Measurements from ENCODE around the gene PGGHG.
A peak's percentile ranks its signal among the peaks of the same experiment; 100 is the strongest.
"Not testable (repeated sequence)": the region's sequence is repeated elsewhere in the genome, so short reads cannot be mapped to it uniquely, and the experiment has no call there.

The PGGHG gene

DNA sequence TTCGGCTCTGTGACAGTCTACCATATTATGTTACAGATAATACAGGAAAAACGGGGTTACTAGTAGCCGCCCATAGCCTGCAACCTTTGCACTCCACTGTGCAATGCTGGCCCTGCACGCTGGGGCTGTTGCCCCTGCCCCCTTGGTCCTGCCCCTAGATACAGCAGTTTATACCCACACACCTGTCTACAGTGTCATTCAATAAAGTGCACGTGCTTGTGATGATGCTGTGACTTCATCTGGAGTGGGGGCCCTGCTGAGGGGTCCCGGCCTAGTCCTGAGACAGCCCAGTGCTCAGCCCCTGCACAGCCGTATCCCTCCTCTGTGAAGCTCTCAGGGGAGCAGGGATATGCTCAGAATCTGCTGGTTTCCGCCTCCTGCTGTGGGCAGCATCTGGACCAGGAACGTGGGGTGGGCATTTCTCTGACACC lies 26.1 kb downstream of the PGGHG start:
- Histone ChIP-seq H3K4me1 (ENCODE audit: control insufficient read depth, low read depth, low read length) (peaks cover 42% of the 10 kb centered on the region), H3K9ac (ENCODE audit: low read length) (peak overlapping the region; percentile 38)

DNA sequence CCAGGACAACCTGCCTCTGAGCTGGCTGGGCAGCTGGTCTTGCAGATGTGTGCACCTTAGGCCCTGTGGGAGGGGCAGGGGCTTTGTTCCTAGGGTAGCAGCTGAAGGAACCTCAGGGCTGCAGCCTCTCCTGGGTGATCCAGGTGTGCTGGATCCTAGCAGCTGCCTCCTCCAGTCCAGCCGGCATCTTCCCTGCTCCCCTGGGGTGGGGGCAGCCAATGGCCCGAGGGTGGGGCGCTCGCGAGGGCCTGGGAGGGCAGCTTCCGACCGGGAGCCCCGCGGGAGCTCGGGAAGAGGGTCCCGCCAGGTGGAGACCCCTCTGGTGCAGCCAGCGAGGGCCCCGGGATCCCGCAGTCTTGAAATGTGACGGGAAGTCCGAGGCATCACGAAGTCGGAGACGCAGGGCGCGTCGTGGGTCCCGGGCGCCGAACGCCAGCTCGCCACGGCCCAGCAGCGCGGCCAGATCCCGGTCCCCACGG lies 26.6 kb downstream of the PGGHG start:
- H3K9ac ChIP-seq (ENCODE audit: low read length) = peak overlapping the region; percentile 50
- H3K4me3 ChIP-seq (ENCODE audit: low read length) = peak overlapping the region; percentile 86

More for the DNA sequence above, 26.1 kb downstream of the PGGHG start:
- Histone ChIP-seq H3K27me3 (ENCODE audit: control insufficient read depth, insufficient read depth, low read length) (peaks cover 35% of the 10 kb centered on the region), H3K4me3 (ENCODE audit: low read length) (peak overlapping the region; percentile 86), H3K27ac (ENCODE audit: low read length) (no peak overlapping the region), H3K36me3 (ENCODE audit: control insufficient read depth, low read depth, low read length) (no peaks in the 10 kb centered on the region), H3K9me3 (ENCODE audit: control insufficient read depth, low read depth, low read length) (no peaks in the 10 kb centered on the region)

DNA sequence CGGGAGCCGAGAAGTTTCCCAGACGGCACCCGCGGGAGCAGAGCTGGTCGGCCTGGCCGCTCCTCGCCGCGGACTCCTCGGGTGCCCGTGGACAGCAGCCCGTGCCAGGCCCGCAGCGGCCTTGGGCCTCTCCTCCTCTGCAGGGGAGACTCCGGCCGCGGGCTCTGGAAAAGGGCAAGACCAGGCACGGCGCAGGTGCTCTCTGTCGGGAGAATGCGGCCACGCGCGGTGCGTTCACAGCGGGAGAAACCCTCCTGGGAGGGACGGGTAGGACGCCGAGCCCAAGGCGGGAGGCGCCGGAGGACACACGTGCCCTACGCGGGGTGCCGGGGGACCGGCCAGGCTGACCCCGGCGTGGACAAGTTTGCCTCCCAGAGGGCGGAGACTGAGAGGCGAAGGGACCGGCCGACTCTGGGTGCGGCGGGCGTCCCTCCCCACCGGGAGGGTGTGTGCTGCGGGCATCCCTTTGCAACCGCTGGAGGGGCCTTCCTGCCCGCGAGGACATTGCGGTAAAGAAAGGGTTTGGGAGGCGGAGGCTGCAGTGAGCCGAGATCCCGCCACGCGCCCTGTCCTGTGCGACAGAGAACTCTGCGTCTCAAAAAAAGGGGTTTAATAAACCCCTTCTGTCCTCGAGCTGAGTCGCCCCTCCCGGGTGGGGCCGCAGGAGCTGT lies 27.2 kb downstream of the PGGHG start:
- Histone ChIP-seq H3K27me3 (ENCODE audit: control insufficient read depth, insufficient read depth, low read length) (peaks cover 35% of the 10 kb centered on the region), H3K9ac (ENCODE audit: low read length) (peak overlapping the region; percentile 50), H3K4me3 (ENCODE audit: low read length) (peak overlapping the region; percentile 86), H3K36me3 (ENCODE audit: control insufficient read depth, low read depth, low read length) (no peaks in the 10 kb centered on the region), H3K4me1 (ENCODE audit: control insufficient read depth, low read depth, low read length) (peaks cover 45% of the 10 kb centered on the region), H3K9me3 (ENCODE audit: control insufficient read depth, low read depth, low read length) (no peaks in the 10 kb centered on the region), H3K27ac (ENCODE audit: low read length) (no peak overlapping the region)

More for the DNA sequence above, 26.6 kb downstream of the PGGHG start:
- H3K36me3 ChIP-seq (ENCODE audit: control insufficient read depth, low read depth, low read length) = no peaks in the 10 kb centered on the region
- H3K9me3 ChIP-seq (ENCODE audit: control insufficient read depth, low read depth, low read length) = no peaks in the 10 kb centered on the region
- peaks cover 42% of the 10 kb centered on the region for H3K4me1 ChIP-seq (ENCODE audit: control insufficient read depth, low read depth, low read length)
- H3K27me3 ChIP-seq (ENCODE audit: control insufficient read depth, insufficient read depth, low read length) = peaks cover 35% of the 10 kb centered on the region
- H3K27ac ChIP-seq (ENCODE audit: low read length) = no peak overlapping the region

DNA sequence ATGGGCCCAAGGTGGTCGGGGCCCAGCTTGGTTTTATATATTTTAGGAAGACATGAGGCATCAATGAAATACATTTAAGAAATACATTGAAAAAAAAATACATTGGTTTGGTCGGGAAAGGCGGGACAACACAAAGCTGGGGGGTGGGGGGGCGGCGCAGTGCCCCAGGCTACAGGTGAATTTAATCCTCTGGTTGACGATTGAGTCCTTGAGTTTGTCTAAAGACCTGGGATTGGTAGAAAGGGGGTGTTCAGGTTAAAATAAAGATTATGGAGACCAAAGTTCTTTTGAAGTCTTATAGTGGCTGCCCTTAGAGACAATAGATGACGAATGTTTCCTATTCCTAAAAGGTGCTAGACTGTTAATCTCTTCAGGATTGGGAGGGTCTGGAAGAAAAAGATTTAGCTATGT lies 28.0 kb downstream of the PGGHG start:
- Histone ChIP-seq H3K36me3 (ENCODE audit: control insufficient read depth, low read depth, low read length) (no peaks in the 10 kb centered on the region), H3K9me3 (ENCODE audit: control insufficient read depth, low read depth, low read length) (no peaks in the 10 kb centered on the region), H3K4me3 (ENCODE audit: low read length) (peak overlapping the region; percentile 86), H3K27me3 (ENCODE audit: control insufficient read depth, insufficient read depth, low read length) (peaks cover 32% of the 10 kb centered on the region), H3K9ac (ENCODE audit: low read length) (peak overlapping the region; percentile 50), H3K4me1 (ENCODE audit: control insufficient read depth, low read depth, low read length) (peaks cover 40% of the 10 kb centered on the region), H3K27ac (ENCODE audit: low read length) (no peak overlapping the region)

DNA sequence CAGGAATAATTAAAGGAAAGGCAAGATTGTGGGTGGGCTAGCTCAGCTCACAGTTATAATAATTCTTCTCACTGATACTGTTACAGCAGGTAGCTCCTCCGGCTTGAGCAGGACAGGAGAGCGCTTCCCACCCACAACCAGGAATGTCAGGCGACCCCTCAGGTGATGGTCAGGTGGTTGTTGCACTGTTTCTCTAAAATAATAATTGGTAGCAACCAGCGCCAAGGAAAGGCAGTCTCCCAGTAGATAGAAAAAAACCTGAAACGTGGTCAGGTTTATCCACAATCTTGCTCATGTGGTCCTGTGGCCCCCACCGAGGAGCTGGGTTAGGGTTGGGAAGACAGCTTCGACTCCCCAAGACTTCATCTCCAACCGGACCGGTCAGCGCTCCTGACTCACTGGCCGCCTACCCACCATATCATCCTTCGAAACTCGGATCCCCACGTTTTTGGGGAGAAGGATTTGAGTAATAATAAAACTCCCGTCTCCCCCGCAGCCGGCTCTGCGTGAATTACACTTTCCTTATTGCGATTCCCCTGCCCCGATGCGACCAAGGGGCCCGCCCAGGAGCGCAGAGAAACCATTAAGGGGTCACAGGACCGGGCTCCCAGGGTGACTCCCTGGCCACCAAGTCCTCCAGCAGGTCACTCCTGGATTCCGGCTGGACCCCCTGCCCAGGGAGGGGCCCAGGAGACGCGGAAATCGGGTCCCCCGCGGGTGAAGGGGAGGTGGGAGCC lies 28.9 kb downstream of the PGGHG start:
- H3K9me3 ChIP-seq (ENCODE audit: control insufficient read depth, low read depth, low read length); H3K27ac ChIP-seq (ENCODE audit: low read length); H3K36me3 ChIP-seq (ENCODE audit: control insufficient read depth, low read depth, low read length): not testable (repeated sequence)
- H3K4me3 ChIP-seq (ENCODE audit: low read length) = peak overlapping the region; percentile 86
- H3K9ac ChIP-seq (ENCODE audit: low read length) = peak overlapping the region; percentile 32
- peaks cover 31% of the 10 kb centered on the region for H3K4me1 ChIP-seq (ENCODE audit: control insufficient read depth, low read depth, low read length)
- H3K27me3 ChIP-seq (ENCODE audit: control insufficient read depth, insufficient read depth, low read length) = peaks cover 29% of the 10 kb centered on the region

DNA sequence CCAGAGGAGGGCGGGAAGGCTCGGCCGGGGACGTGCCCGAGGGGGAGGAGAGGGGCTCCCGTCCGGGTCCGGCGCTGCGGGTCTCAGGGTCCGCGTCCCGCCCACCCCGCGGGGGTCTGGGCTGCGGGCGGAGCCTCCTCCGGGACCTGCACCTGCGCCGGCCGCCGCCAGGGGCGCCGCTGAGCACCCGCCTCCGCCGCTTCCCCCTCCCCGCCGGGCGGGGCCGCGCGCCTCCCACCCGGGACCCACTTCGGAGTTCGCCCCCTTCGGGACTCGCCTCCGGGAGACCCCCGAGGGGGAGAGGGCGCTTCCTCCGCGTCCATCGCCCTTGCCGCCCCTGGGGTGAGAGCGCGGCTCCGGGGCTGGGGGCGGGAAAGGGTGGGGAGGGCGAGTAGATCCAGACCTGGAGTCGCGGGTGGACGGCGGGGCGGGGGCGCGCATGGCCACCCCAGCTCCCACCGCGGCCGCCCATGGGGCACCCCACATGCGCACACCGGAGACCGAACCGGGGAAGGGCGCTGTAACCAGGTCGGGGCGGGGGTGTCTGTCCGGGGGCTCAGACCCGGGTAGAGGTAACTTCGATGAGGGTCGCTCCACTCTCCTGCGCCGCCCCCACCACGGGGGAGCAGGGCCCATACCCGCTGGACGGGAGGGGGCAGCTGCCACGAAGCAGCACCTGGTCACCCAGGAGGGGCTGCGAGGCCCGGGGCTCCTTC lies 29.6 kb downstream of the PGGHG start:
- H3K36me3 ChIP-seq (ENCODE audit: control insufficient read depth, low read depth, low read length); H3K27ac ChIP-seq (ENCODE audit: low read length); H3K9me3 ChIP-seq (ENCODE audit: control insufficient read depth, low read depth, low read length); H3K9ac ChIP-seq (ENCODE audit: low read length): not testable (repeated sequence)
- H3K4me3 ChIP-seq (ENCODE audit: low read length) = peak overlapping the region; percentile 21
- H3K4me1 ChIP-seq (ENCODE audit: control insufficient read depth, low read depth, low read length) = peaks cover 24% of the 10 kb centered on the region
- H3K27me3 ChIP-seq (ENCODE audit: control insufficient read depth, insufficient read depth, low read length) = peaks cover 29% of the 10 kb centered on the region

DNA sequence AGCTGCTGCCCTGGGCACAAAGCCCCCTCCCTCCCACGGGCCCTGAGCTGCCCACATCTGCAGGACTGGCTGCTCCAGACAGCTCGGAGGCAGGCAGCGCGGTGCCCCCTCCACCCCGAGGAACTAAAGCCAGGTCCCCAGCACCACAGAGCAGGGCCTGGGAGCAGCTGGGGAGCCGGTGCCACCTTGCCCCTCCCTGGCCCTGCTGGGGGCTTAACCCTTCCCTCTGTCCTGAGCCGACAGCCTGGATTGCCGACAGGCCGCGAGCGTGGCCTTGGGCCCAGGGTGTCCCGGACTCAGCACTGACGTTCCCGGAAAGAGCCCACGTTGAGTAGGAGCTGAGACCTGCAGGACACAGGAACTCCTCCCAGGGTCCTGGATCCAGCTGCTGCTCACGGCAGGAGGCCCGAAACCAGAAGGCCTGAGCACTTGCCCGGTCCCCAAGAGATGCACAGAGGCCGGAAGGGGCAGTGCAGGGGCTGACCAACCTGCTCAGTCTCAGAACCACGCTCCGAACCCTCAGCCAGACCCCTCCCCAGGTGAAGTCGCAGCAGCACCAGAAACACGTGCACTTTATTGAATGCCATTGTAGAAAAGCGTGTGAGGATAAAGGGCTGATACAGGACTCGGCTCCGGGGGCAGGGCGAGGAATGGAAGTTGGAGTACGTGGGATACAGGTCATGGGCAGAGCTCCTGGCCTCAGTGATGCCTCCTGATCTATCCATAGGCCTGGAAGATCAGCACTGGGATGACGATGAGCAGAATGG lies 30.4 kb downstream of the PGGHG start:
- not testable (repeated sequence) for H3K36me3 ChIP-seq (ENCODE audit: control insufficient read depth, low read depth, low read length); H3K27ac ChIP-seq (ENCODE audit: low read length); H3K9me3 ChIP-seq (ENCODE audit: control insufficient read depth, low read depth, low read length); H3K9ac ChIP-seq (ENCODE audit: low read length)
- Histone ChIP-seq H3K4me3 (ENCODE audit: low read length) (peak overlapping the region; percentile 82), H3K4me1 (ENCODE audit: control insufficient read depth, low read depth, low read length) (peaks cover 18% of the 10 kb centered on the region), H3K27me3 (ENCODE audit: control insufficient read depth, insufficient read depth, low read length) (peaks cover 29% of the 10 kb centered on the region)

DNA sequence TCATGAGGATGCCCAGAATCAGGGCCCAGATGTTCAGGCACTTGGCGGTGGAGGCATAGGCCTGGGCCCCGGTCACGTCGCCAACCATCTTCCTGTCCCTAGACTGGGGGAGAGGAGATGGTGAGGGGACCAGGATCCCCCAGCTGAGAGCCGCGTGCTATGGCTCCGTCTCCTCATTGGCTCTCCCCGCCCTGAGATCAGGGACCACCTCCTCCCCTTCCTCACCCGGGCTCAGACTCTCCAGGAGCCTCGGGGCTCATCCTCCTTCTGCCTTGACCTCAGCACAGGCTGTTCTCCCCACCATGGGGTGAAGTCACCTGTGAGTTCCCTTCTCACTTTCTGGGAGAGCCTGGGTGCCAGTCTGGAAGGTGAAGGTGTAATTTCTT lies 31.0 kb downstream of the PGGHG start:
- not testable (repeated sequence) for H3K27ac ChIP-seq (ENCODE audit: low read length); H3K36me3 ChIP-seq (ENCODE audit: control insufficient read depth, low read depth, low read length); H3K9ac ChIP-seq (ENCODE audit: low read length); H3K9me3 ChIP-seq (ENCODE audit: control insufficient read depth, low read depth, low read length)
- H3K4me3 ChIP-seq (ENCODE audit: low read length) = peak overlapping the region; percentile 82
- H3K4me1 ChIP-seq (ENCODE audit: control insufficient read depth, low read depth, low read length) = peaks cover 20% of the 10 kb centered on the region
- H3K27me3 ChIP-seq (ENCODE audit: control insufficient read depth, insufficient read depth, low read length) = peaks cover 28% of the 10 kb centered on the region

DNA sequence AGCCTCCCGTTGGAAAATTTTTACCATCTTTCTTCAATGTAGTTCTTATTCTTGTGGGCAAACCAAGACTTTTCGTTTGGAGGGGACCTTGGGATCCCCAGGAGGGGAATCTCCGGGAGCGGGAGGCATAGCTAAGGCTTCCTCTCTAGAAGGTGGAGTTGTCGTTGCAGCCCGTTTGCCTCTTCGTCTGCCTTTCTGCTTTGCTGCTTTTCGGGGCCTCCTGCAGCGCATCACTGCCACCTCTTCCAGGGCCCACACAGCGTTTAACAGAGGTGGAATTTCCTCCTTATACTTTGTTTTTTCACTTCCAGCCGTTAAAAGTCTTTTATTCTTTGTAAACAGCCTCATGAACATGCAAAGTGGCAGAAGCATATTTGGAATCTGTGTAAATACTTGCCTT lies 35.2 kb downstream of the PGGHG start:
- H3K36me3 ChIP-seq (ENCODE audit: control insufficient read depth, low read depth, low read length) = no peaks in the 10 kb centered on the region
- H3K27ac ChIP-seq (ENCODE audit: low read length) = no peak overlapping the region
- no peaks in the 10 kb centered on the region for H3K9me3 ChIP-seq (ENCODE audit: control insufficient read depth, low read depth, low read length)
- no peak overlapping the region for H3K9ac ChIP-seq (ENCODE audit: low read length)
- peaks cover 6% of the 10 kb centered on the region for H3K4me1 ChIP-seq (ENCODE audit: control insufficient read depth, low read depth, low read length)
- H3K27me3 ChIP-seq (ENCODE audit: control insufficient read depth, insufficient read depth, low read length) = no peaks in the 10 kb centered on the region
- H3K4me3 ChIP-seq (ENCODE audit: low read length) = no peak overlapping the region

DNA sequence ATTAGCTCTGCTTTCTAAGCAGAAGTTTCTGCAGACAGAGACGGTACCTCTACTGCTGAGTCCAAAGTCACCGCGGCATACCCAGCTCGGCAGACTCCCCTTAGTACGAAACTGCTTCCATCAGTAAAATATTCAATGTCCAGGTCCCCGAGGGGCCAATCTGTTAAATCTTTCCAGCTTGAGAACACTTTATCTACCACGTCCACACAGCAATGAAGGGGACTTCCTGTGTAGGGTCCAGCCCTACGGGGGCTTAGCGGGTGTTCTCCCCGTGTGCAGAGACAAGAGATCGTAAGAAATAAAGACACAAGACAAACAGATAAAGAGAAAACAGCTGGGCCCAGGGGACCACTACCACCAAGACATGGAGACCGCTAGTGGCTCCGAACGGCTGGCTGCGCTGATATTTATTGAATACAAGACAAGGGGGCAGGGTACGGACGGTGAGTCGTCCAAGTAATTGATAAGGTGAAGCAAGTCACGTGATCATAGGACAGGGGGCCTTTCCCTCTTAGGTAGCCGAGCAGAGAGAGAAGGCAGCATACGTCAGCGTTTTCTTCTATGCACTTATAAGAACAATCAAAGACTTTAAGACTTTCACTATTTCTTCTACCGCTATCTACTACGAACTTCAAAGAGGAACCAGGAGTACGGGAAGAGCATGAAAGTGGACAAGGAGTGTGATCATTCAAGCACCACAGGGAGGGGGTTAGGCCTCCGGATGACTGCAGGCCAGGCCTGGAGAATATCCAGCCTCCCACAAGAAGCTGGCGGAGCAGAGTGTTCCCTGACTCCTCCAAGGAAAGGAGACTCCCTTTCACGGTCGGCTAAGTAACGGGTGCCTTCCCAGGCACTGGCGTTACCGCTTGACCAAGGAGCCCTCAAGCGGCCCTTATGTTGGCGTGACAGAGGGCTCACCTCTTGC lies 35.9 kb downstream of the PGGHG start:
- H3K9ac ChIP-seq (ENCODE audit: low read length); H3K4me3 ChIP-seq (ENCODE audit: low read length); H3K9me3 ChIP-seq (ENCODE audit: control insufficient read depth, low read depth, low read length); H3K27ac ChIP-seq (ENCODE audit: low read length); H3K36me3 ChIP-seq (ENCODE audit: control insufficient read depth, low read depth, low read length); H3K27me3 ChIP-seq (ENCODE audit: control insufficient read depth, insufficient read depth, low read length); H3K4me1 ChIP-seq (ENCODE audit: control insufficient read depth, low read depth, low read length): not testable (repeated sequence)

All from iPS-18a (cell line).